IMR-90 (cell line): ENCODE data around the gene EXOC4.

Source experiments
- CEBPB ChIP-seq: IDR thresholded peaks from 2 replicates; pipeline ENCODE4 v1.6.1; 2012; ENCODE audit warnings: low read depth, low read length, improper control_type of control experiment
- CHD1 ChIP-seq: IDR thresholded peaks from 2 replicates; pipeline ENCODE4 v1.6.1; 2012; ENCODE audit warnings: low read depth, low read length, improper control_type of control experiment
- CTCF ChIP-seq: conservative IDR thresholded peaks from 2 replicates; pipeline ENCODE4 v1.5.1; 2012; ENCODE audit warnings: mild to moderate bottlenecking, low read depth, low read length, improper control_type of control experiment
- ELK1 ChIP-seq: fragments of 150-350 bp; IDR thresholded peaks from 2 replicates; pipeline ENCODE4 v1.6.1; 2016; ENCODE audit warnings: low read depth, mild to moderate bottlenecking, low read length, moderate library complexity, borderline replicate concordance
- POLR2A ChIP-seq: IDR thresholded peaks from 2 replicates; pipeline ENCODE4 v1.6.1; 2012; ENCODE audit warnings: mild to moderate bottlenecking, low read depth, low read length
- RCOR1 ChIP-seq: IDR thresholded peaks from 2 replicates; pipeline ENCODE4 v1.6.1; 2012; ENCODE audit warnings: mild to moderate bottlenecking, low read length, improper control_type of control experiment; ENCODE audit not compliant: insufficient replicate concordance
- RFX5 ChIP-seq: IDR thresholded peaks from 2 replicates; pipeline ENCODE4 v1.8.0; 2012; ENCODE audit warnings: low read depth, mild to moderate bottlenecking, low read length, moderate library complexity
- USF2 ChIP-seq: fragments of 150-350 bp; IDR thresholded peaks from 2 replicates; pipeline ENCODE4 v1.6.1; 2017; ENCODE audit warnings: mild to moderate bottlenecking, antibody characterized with exemption, low read length, low read depth

DNA sequence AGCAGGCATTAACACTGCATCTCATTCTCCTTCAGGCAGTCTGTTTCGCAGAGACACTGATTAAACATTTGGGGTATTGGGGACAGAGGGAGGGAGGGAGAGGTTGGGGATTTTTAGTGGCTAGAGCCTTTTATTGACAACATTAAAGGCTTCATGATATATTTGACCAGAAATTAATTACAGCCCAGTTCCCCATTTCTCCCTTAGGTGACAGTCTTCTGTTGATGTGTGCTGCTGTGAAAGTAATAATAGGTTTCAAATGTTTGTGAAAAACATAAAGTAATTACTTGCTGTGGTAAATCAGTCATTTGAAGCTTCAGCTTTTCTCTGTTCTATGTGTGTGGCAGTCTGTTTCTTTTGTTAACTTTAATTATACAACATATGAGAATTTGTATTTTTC, 769.0 kb downstream of the EXOC4 start:
- TF ChIP-seq CTCF = no peak
- no peak for TF ChIP-seq RCOR1
- TF ChIP-seq POLR2A = no peak
- no peak for TF ChIP-seq CHD1
- TF ChIP-seq CEBPB = no peak
- TF ChIP-seq USF2 = no peak
- TF ChIP-seq ELK1 = no peak
- TF ChIP-seq RFX5 = no peak
